ENCODE data around the gene UCN3.

Gene UCN3

GRCh38 chr10:5343561-5343960 lies 21.2 kb upstream of the UCN3 start:
- Histone ChIP-seq H3K9ac (no peak overlapping the region), H3K4me1 (no peaks in the 10 kb centered on the region), H3K79me2 (no peaks in the 10 kb centered on the region), H3K9me3 (ENCODE audit: control insufficient read depth, low read length) (no peaks in the 10 kb centered on the region), H2AFZ (no peak overlapping the region), H3K36me3 (ENCODE audit: control insufficient read depth, insufficient read depth, low read length) (no peaks in the 10 kb centered on the region), H3K27me3 (ENCODE audit: control insufficient read depth, insufficient read depth, low read length) (no peaks in the 10 kb centered on the region), H3K27ac (no peak overlapping the region), H3K4me2 (ENCODE audit: low read length) (no peak overlapping the region), H3K4me3 (ENCODE audit: low read depth, low read length) (no peak overlapping the region)
- no peak for TF ChIP-seq CTCF (IDR thresholded peaks at IDR 0.05)

GRCh38 chr10:5343979-5344378 lies 20.8 kb upstream of the UCN3 start:
- H3K4me3 ChIP-seq (ENCODE audit: low read depth, low read length) = no peak overlapping the region
- no peak overlapping the region for H3K27ac ChIP-seq
- H2AFZ ChIP-seq = no peak overlapping the region
- no peaks in the 10 kb centered on the region for H3K27me3 ChIP-seq (ENCODE audit: control insufficient read depth, insufficient read depth, low read length)
- TF ChIP-seq CTCF (IDR thresholded peaks at IDR 0.05) = no peak
- no peaks in the 10 kb centered on the region for H3K79me2 ChIP-seq
- no peaks in the 10 kb centered on the region for H3K4me1 ChIP-seq
- H3K4me2 ChIP-seq (ENCODE audit: low read length) = no peak overlapping the region
- no peaks in the 10 kb centered on the region for H3K36me3 ChIP-seq (ENCODE audit: control insufficient read depth, insufficient read depth, low read length)
- no peaks in the 10 kb centered on the region for H3K9me3 ChIP-seq (ENCODE audit: control insufficient read depth, low read length)
- H3K9ac ChIP-seq = no peak overlapping the region

GRCh38 chr10:5344746-5345145 lies 20.0 kb upstream of the UCN3 start:
- H3K9me3 ChIP-seq (ENCODE audit: control insufficient read depth, low read length) = no peaks in the 10 kb centered on the region
- no peak overlapping the region for H3K4me3 ChIP-seq (ENCODE audit: low read depth, low read length)
- no peaks in the 10 kb centered on the region for H3K79me2 ChIP-seq
- H2AFZ ChIP-seq = no peak overlapping the region
- no peak for TF ChIP-seq CTCF (IDR thresholded peaks at IDR 0.05)
- no peak overlapping the region for H3K4me2 ChIP-seq (ENCODE audit: low read length)
- no peak overlapping the region for H3K27ac ChIP-seq
- H3K27me3 ChIP-seq (ENCODE audit: control insufficient read depth, insufficient read depth, low read length) = no peaks in the 10 kb centered on the region
- H3K9ac ChIP-seq = no peak overlapping the region
- no peaks in the 10 kb centered on the region for H3K36me3 ChIP-seq (ENCODE audit: control insufficient read depth, insufficient read depth, low read length)
- no peaks in the 10 kb centered on the region for H3K4me1 ChIP-seq

- H3K4me3 ChIP-seq (ENCODE audit: low read depth, low read length) = no peak overlapping the region
- H3K79me2 ChIP-seq = no peaks in the 10 kb centered on the region
- H3K9me3 ChIP-seq (ENCODE audit: control insufficient read depth, low read length) = no peaks in the 10 kb centered on the region
- H3K9ac ChIP-seq = no peak overlapping the region
- no peaks in the 10 kb centered on the region for H3K27me3 ChIP-seq (ENCODE audit: control insufficient read depth, insufficient read depth, low read length)
- no peak for TF ChIP-seq CTCF (IDR thresholded peaks at IDR 0.05)
- H3K4me1 ChIP-seq = no peaks in the 10 kb centered on the region
- no peak overlapping the region for H3K4me2 ChIP-seq (ENCODE audit: low read length)
- H3K36me3 ChIP-seq (ENCODE audit: control insufficient read depth, insufficient read depth, low read length) = no peaks in the 10 kb centered on the region
- no peak overlapping the region for H2AFZ ChIP-seq
- H3K27ac ChIP-seq = no peak overlapping the region
These were observed 17.9 kb upstream of the UCN3 start for GRCh38 chr10:5346881-5347280.

- no peaks in the 10 kb centered on the region for H3K79me2 ChIP-seq
- H2AFZ ChIP-seq = no peak overlapping the region
- no peak for TF ChIP-seq CTCF (IDR thresholded peaks at IDR 0.05)
- no peaks in the 10 kb centered on the region for H3K9me3 ChIP-seq (ENCODE audit: control insufficient read depth, low read length)
- H3K27ac ChIP-seq = no peak overlapping the region
- H3K36me3 ChIP-seq (ENCODE audit: control insufficient read depth, insufficient read depth, low read length) = no peaks in the 10 kb centered on the region
- no peak overlapping the region for H3K9ac ChIP-seq
- no peaks in the 10 kb centered on the region for H3K4me1 ChIP-seq
- no peak overlapping the region for H3K4me2 ChIP-seq (ENCODE audit: low read length)
- no peaks in the 10 kb centered on the region for H3K27me3 ChIP-seq (ENCODE audit: control insufficient read depth, insufficient read depth, low read length)
- H3K4me3 ChIP-seq (ENCODE audit: low read depth, low read length) = no peak overlapping the region
These were observed 15.4 kb upstream of the UCN3 start for GRCh38 chr10:5349362-5349761.

Measured in parathyroid adenoma (tissue), 2 donors.